OCI-LY7 (cell line): ENCODE data around the gene ITSN2. TPM values are rescaled to one million over a fixed set of nuclear protein-coding genes. Genes with fewer than 3 reads are reported as not detected.
A peak's percentile ranks its signal among the peaks of the same experiment; 100 is the strongest.

Experiments used
- BruUV-seq: library from RNA; stranded (reverse); fragments of 400-500 nt; replicated peaks from 2 replicates; lab custom pipeline; 2021; lab: Mats Ljungman, UMichigan
- CTCF ChIA-PET: fragments of 300-600 bp; sonication (Branson Sonifier 250); formaldehyde crosslinking; loops from one replicate; lab custom pipeline; 2022; ENCODE audit warnings: antibody characterized with exemption; ENCODE audit not compliant: unreplicated experiment; lab: Charles Lee
- POLR2A ChIA-PET: fragments of 300-600 bp; sonication (Branson Sonifier 250); formaldehyde crosslinking; loops from one replicate; lab custom pipeline; 2022; ENCODE audit warnings: antibody characterized with exemption; lab: Charles Lee
- DNase-seq: peaks from one replicate; pipeline ENCODE4 v3.0.0-alpha.2; 2015; ENCODE audit warnings: low spot score
- H2AFZ ChIP-seq: fragments of 200-600 bp; sonication (generic), shearing (Covaris generic); 2 replicates; pipeline ENCODE4 v1.6.1; 2014; ENCODE audit warnings: mild to moderate bottlenecking, antibody characterized with exemption, low read length, moderate library complexity
- H3K27ac ChIP-seq: fragments of 200-600 bp; sonication (generic); 2 replicates; pipeline ENCODE4 v1.5.1; 2014; ENCODE audit warnings: mixed run types, low read depth, mild to moderate bottlenecking, moderate library complexity, low read length, inconsistent platforms; ENCODE audit not compliant: poor library complexity, severe bottlenecking
- H3K36me3 ChIP-seq: fragments of 200-600 bp; sonication (generic); 2 replicates; pipeline ENCODE4 v1.6.1; 2014; ENCODE audit warnings: mild to moderate bottlenecking, antibody characterized with exemption, low read length, moderate library complexity, mixed read lengths; ENCODE audit not compliant: insufficient read depth
- H3K4me1 ChIP-seq: fragments of 200-600 bp; sonication (generic); 2 replicates; pipeline ENCODE4 v1.5.1; 2014; ENCODE audit warnings: mild to moderate bottlenecking, low read length; ENCODE audit not compliant: insufficient read depth, poor library complexity, severe bottlenecking
- H3K4me2 ChIP-seq: fragments of 200-600 bp; sonication (generic); 2 replicates; pipeline ENCODE4 v1.6.1; 2014; ENCODE audit warnings: mild to moderate bottlenecking, low read length
- H3K4me3 ChIP-seq: fragments of 200-600 bp; sonication (generic); 2 replicates; pipeline ENCODE4 v1.5.1; 2014; ENCODE audit warnings: mild to moderate bottlenecking, low read depth, low read length; ENCODE audit not compliant: poor library complexity, severe bottlenecking
- H3K79me2 ChIP-seq: fragments of 200-600 bp; sonication (generic); 2 replicates; pipeline ENCODE4 v1.6.1; 2016; ENCODE audit warnings: low read depth, mild to moderate bottlenecking, low read length, moderate library complexity, mixed read lengths; ENCODE audit not compliant: insufficient read depth
- H3K9me2 ChIP-seq: fragments of 200-600 bp; sonication (generic); 2 replicates; pipeline ENCODE4 v1.6.1; 2016; ENCODE audit warnings: mild to moderate bottlenecking, low read length, mixed read lengths; ENCODE audit not compliant: insufficient read depth
- H3K9me3 ChIP-seq: fragments of 200-600 bp; sonication (generic); 2 replicates; pipeline ENCODE4 v1.6.1; 2014; ENCODE audit warnings: mild to moderate bottlenecking, mixed run types, low read length, mixed read lengths
- H4K20me1 ChIP-seq: fragments of 200-600 bp; sonication (generic); 2 replicates; pipeline ENCODE4 v1.6.1; 2014; ENCODE audit warnings: mild to moderate bottlenecking, antibody characterized with exemption, low read length, moderate library complexity, mixed read lengths; ENCODE audit not compliant: insufficient read depth
- CTCF ChIP-seq: fragments of 200-600 bp; sonication (generic); conservative IDR thresholded peaks from 2 replicates; pipeline ENCODE4 v1.5.1; 2014; ENCODE audit warnings: mild to moderate bottlenecking, antibody characterized with exemption, low read length, moderate library complexity, mixed read lengths
- EZH2phosphoT487 ChIP-seq: fragments of 200-600 bp; sonication (generic); IDR thresholded peaks from 2 replicates; pipeline ENCODE4 v1.6.1; 2018; ENCODE audit warnings: low read depth, borderline replicate concordance, mild to moderate bottlenecking, mixed run types, antibody characterized with exemption, low read length, moderate library complexity, mixed read lengths
- intact Hi-C: fragments of 100-400 bp; cut with micrococcal nuclease; formaldehyde crosslinking; loops from one replicate; pipeline ENCODE4 v1.10.0; 2022; ENCODE audit not compliant: unreplicated experiment
- total RNA-seq, 2 experiments: library from RNA; depleted of rRNA in 1 of 2; stranded (reverse); fragments of >200 nt in 1 of 2; shearing (Covaris generic) in 1 of 2; gene quantifications; 2 replicates each; pipeline ENCODE4 v1.2.3, GENCODE V29; 2014 to 2022

Gene ITSN2
- total RNA-seq, 2 experiments from 2014 or later: 25.4 to 65.7 TPM

- no peaks in the 10 kb centered on the region for H3K9me3 ChIP-seq
- ChIA-PET CTCF (no interaction called here), POLR2A (interaction anchor here (0.7 kb wide), 1 partner anchor 128 kb away, joined by 3 read pairs; no protein-coding TSS in a partner anchor)
- no peak for DNase-seq
- no peaks in the 10 kb centered on the region for H4K20me1 ChIP-seq
- no peak overlapping the region for H3K4me2 ChIP-seq
- TF ChIP-seq CTCF (no peak), EZH2phosphoT487 (no peak)
- no peaks in the 10 kb centered on the region for H3K9me2 ChIP-seq
- H3K79me2 ChIP-seq: no peaks in the 10 kb centered on the region
- no TSS peak for BruUV-seq
- H3K4me1 ChIP-seq: no peaks in the 10 kb centered on the region
- H3K27ac ChIP-seq: no peak overlapping the region
- no peak overlapping the region for H3K4me3 ChIP-seq
- H2AFZ ChIP-seq: no peak overlapping the region
- H3K36me3 ChIP-seq: no peaks in the 10 kb centered on the region
- intact Hi-C loops: no loop called here
These were observed 128.9 kb downstream of the ITSN2 start for GRCh38 chr2:24231461-24231881.

DNA sequence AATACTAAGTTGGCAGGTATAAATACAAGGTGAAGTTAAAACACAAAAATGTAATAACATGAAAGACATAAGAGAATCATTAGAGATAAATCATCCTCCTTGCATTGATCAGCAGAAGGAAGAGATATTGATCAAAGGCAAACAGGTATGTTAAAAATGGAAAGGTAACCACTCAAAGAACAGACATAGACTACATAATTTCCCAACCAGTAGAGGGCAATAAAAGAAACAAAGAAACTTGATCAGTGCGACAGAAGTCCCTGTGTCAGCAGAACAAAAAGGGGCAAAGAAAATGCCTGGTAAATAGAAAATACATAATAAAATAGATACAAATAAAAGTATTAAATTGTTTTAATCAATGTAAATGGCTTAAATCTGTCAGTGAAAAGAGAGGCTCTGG is 131.9 kb downstream of the ITSN2 start:
- peak; percentile 27 for DNase-seq
- Histone ChIP-seq H3K9me3 (no peaks in the 10 kb centered on the region), H3K27ac (no peak overlapping the region), H3K9me2 (no peaks in the 10 kb centered on the region), H3K79me2 (no peaks in the 10 kb centered on the region), H3K4me1 (no peaks in the 10 kb centered on the region), H3K4me3 (no peak overlapping the region), H3K36me3 (no peaks in the 10 kb centered on the region), H3K4me2 (no peak overlapping the region), H4K20me1 (no peaks in the 10 kb centered on the region), H2AFZ (no peak overlapping the region)
- POLR2A ChIA-PET: no interaction called here
- TF ChIP-seq CTCF (peak; percentile 78), EZH2phosphoT487 (no peak)
- CTCF ChIA-PET: no interaction called here
- intact Hi-C loops: loop anchor here (1.0 kb wide), 1 partner anchor 154 kb away; no protein-coding TSS in a partner anchor
- BruUV-seq: no TSS peak

- Histone ChIP-seq H3K9me2 (no peaks in the 10 kb centered on the region), H3K27ac (no peak overlapping the region), H3K4me1 (no peaks in the 10 kb centered on the region), H3K79me2 (no peaks in the 10 kb centered on the region), H3K36me3 (no peaks in the 10 kb centered on the region), H3K9me3 (no peaks in the 10 kb centered on the region), H3K4me3 (no peak overlapping the region), H2AFZ (no peak overlapping the region), H3K4me2 (no peak overlapping the region), H4K20me1 (no peaks in the 10 kb centered on the region)
- CTCF ChIA-PET: no interaction called here
- BruUV-seq: no TSS peak
- intact Hi-C loops: no loop called here
- no peak for TF ChIP-seq EZH2phosphoT487
- no peak for TF ChIP-seq CTCF
- POLR2A ChIA-PET: interaction anchor here (0.6 to 1.7 kb wide), 3 partner anchors 9 to 22 kb away, joined by 3 to 5 read pairs (median 5); no protein-coding TSS in a partner anchor
- DNase-seq: no peak
These were observed 134.7 kb downstream of the ITSN2 start for GRCh38 chr2:24225499-24226242.
